Cardiac muscle cell (in vitro differentiated cells and primary cell): ENCODE measurements around the gene IGSF11. TPM values are rescaled to one million over a fixed set of nuclear protein-coding genes. Genes with fewer than 3 reads are reported as not detected.

Source experiments
- DNase-seq, 2 donors: peaks; one replicate each; pipeline versions ENCODE4 v3.0.0 to v3.0.0-alpha.2; 2010 to 2017; ENCODE audit warnings: low read depth in 1 of 2, low spot score in 1 of 2
- H3K27ac ChIP-seq: fragments of 200-600 bp; sonication (generic); 2 replicates; pipeline ENCODE4 v1.5.1; 2016
- H3K27me3 ChIP-seq: fragments of 200-600 bp; sonication (generic); 2 replicates; pipeline ENCODE4 v1.6.0; 2016; ENCODE audit warnings: control low read depth
- H3K36me3 ChIP-seq: fragments of 200-600 bp; sonication (generic); 2 replicates; pipeline ENCODE4 v1.5.1; 2016; ENCODE audit warnings: control low read depth
- H3K4me1 ChIP-seq: fragments of 200-600 bp; sonication (generic); 2 replicates; pipeline ENCODE4 v1.8.1; 2017; ENCODE audit warnings: low read depth, mild to moderate bottlenecking, mixed run types
- H3K4me3 ChIP-seq: fragments of 200-600 bp; sonication (generic); 2 replicates; pipeline ENCODE4 v1.5.1; 2016; ENCODE audit warnings: mild to moderate bottlenecking
- H3K9me3 ChIP-seq: fragments of 200-600 bp; sonication (generic); 2 replicates; pipeline ENCODE4 v1.5.1; 2017; ENCODE audit warnings: low read depth, mild to moderate bottlenecking, control low read depth
- polyA plus RNA-seq: library from polyadenylated mRNA; unstranded; fragments of >200 nt; fragmentation: Nextera tagmentation; extraction: Ambion mirVana; gene quantifications from 2 replicates; pipeline ENCODE4 v1.2.1, GENCODE V29; 2016
- total RNA-seq: library from RNA; depleted of rRNA; stranded (reverse); fragments of >200 nt; gene quantifications from 2 replicates; pipeline ENCODE4 v1.2.3, GENCODE V29; 2016
- TF ChIP-seq, protein P1 (sequence below): IDR thresholded peaks from 2 replicates; pipeline ENCODE4 v1.5.1; 2012; ENCODE audit warnings: low read depth, mild to moderate bottlenecking, low read length

The IGSF11 gene
- total and polyA plus RNA-seq, 2 experiments from 2014 or later = 0.46 to 2.0 TPM

DNA sequence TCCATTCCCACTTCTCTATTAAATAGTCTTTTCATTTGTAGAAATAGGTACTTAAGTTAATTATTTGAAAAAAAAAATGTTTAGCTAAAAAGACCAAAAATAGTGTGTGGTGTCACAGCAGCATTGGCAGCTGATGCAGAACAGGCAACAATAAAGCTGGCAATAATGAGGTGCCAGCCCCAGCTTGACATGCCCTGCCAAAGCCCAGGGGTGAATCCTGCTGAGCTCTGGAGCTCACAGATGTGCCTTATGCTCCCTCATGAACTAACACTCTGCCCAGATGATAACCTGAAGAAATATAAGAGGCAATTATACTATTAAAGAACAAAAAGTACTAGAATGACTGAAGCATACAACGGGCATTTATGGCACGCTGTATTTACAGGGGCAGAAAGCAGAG is 63.8 kb downstream of the IGSF11 start:
- Histone ChIP-seq H3K4me1 (peaks cover 15% of the 10 kb centered on the region), H3K36me3 (no peaks in the 10 kb centered on the region), H3K27me3 (no peaks in the 10 kb centered on the region), H3K27ac (no peak overlapping the region), H3K4me3 (no peak overlapping the region), H3K9me3 (no peaks in the 10 kb centered on the region)
- no peak for DNase-seq
- TF ChIP-seq, protein P1, sequence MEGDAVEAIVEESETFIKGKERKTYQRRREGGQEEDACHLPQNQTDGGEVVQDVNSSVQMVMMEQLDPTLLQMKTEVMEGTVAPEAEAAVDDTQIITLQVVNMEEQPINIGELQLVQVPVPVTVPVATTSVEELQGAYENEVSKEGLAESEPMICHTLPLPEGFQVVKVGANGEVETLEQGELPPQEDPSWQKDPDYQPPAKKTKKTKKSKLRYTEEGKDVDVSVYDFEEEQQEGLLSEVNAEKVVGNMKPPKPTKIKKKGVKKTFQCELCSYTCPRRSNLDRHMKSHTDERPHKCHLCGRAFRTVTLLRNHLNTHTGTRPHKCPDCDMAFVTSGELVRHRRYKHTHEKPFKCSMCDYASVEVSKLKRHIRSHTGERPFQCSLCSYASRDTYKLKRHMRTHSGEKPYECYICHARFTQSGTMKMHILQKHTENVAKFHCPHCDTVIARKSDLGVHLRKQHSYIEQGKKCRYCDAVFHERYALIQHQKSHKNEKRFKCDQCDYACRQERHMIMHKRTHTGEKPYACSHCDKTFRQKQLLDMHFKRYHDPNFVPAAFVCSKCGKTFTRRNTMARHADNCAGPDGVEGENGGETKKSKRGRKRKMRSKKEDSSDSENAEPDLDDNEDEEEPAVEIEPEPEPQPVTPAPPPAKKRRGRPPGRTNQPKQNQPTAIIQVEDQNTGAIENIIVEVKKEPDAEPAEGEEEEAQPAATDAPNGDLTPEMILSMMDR = no peak

DNA sequence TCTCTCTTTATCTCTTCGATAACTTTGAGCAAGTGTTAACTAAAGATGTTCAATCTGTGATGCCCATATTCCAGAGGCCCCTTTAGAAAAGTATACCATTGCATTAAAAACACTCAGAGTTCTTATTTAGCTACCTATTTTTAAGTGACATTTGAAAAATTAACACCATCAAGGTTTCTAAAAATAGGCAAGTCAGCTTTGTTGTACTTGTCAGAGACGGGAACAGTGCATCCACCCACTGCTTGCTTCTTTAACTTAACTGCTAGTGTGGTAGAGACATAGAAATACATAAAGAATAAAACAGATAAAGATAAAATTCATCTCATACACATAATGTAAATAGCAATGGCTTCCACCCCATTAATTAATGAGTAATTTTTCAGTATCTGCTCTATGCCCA is 66.0 kb downstream of the IGSF11 start:
- H3K27me3 ChIP-seq = no peaks in the 10 kb centered on the region
- no peak overlapping the region for H3K27ac ChIP-seq
- TF ChIP-seq, protein P1 = no peak
- peaks cover 15% of the 10 kb centered on the region for H3K4me1 ChIP-seq
- DNase-seq = no peak
- H3K4me3 ChIP-seq = no peak overlapping the region
- no peaks in the 10 kb centered on the region for H3K9me3 ChIP-seq
- H3K36me3 ChIP-seq = no peaks in the 10 kb centered on the region

DNA sequence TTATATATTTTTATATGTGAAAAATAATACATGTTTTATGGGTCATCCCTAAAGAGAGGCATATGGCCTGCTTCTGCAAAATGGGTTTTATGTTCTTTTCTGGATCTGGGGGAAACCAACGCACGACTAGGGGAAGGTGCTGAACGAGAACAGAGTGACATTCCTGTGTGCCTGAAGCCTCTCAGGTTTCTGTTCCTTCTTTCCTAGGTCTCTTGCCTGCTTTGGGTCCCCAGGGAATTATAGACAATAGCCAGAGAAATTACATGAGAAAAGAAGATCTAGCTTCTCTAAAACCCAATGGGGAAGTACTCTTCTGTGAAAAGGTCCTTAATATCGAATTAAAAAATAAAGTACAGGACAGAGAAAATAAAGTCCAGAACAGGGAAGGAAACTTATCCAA is 66.5 kb downstream of the IGSF11 start:
- TF ChIP-seq, protein P1 = no peak
- Histone ChIP-seq H3K4me3 (no peak overlapping the region), H3K27ac (no peak overlapping the region), H3K9me3 (no peaks in the 10 kb centered on the region), H3K27me3 (no peaks in the 10 kb centered on the region), H3K36me3 (no peaks in the 10 kb centered on the region), H3K4me1 (peaks cover 15% of the 10 kb centered on the region)
- no peak for DNase-seq

DNA sequence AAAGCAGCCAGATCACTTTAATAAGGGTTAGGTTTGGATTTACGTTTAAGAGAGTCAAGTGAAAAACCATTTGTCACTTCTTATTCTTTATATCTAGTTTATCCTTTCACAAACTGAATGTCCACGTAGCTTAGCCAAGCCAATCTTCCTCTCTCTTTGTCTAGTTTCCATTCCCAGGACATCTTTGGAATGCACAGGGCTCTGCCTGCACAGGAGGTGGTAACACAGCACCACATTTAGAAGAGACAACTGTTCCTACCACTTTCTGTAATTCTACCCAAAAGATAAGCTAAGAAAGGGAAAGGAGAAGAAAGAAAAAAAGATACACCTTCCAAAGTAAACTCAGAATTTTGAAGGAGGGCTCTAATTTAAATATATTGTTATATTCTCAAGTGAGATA is 67.9 kb downstream of the IGSF11 start:
- no peak for DNase-seq
- TF ChIP-seq, protein P1 = no peak
- Histone ChIP-seq H3K9me3 (no peaks in the 10 kb centered on the region), H3K27me3 (no peaks in the 10 kb centered on the region), H3K4me1 (peaks cover 15% of the 10 kb centered on the region), H3K4me3 (no peak overlapping the region), H3K27ac (no peak overlapping the region), H3K36me3 (no peaks in the 10 kb centered on the region)

DNA sequence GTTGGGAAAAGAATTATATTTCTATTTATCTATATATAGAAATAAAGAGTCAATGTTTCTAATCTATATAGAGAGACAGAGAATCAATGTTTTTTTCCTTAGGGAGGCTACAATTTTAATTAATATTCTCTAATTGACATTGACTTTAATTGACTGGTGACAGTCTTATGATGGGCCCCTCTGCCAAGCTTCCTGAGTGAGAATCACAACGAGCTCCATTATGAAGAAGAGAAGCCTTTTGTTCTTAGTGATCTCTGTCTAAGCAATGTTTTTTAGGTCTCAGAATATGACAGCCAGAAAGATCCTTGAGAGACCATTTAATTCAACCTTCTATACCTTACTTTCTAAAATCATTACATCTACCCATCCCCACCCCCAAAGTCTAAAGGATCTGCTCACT is 70.9 kb downstream of the IGSF11 start:
- Histone ChIP-seq H3K27me3 (no peaks in the 10 kb centered on the region), H3K4me3 (no peak overlapping the region), H3K9me3 (no peaks in the 10 kb centered on the region), H3K27ac (no peak overlapping the region), H3K4me1 (peaks cover 6% of the 10 kb centered on the region), H3K36me3 (no peaks in the 10 kb centered on the region)
- TF ChIP-seq, protein P1 = no peak
- DNase-seq = no peak
